22Rv1 (cell line): Measurements from ENCODE around the gene TNFAIP2.

Source experiments
- H3K27ac ChIP-seq: fragments of 450-650 bp; 2 replicates; pipeline ENCODE4 v1.5.1; 2017
- CTCF ChIP-seq: fragments of 450-650 bp; IDR thresholded peaks from 2 replicates; pipeline ENCODE4 v1.5.1; 2017; ENCODE audit warnings: mild to moderate bottlenecking
- ZFX ChIP-seq: fragments of 450-650 bp; IDR thresholded peaks from 2 replicates; pipeline ENCODE4 v1.6.1; 2017; ENCODE audit warnings: antibody characterized with exemption, borderline replicate concordance

TNFAIP2 gene

GRCh38 chr14:103090481-103091020 is 32.7 kb upstream of the TNFAIP2 start:
- TF ChIP-seq ZFX (no peak), CTCF (no peak)
- no peak overlapping the region for H3K27ac ChIP-seq

- TF ChIP-seq CTCF (peak; percentile 34; the same call in 1 of the 2 replicates), ZFX (no peak)
- H3K27ac ChIP-seq: no peak overlapping the region
Measured at GRCh38 chr14:103091041-103091882, 32.0 kb upstream of the TNFAIP2 start.

- TF ChIP-seq ZFX: no peak
- TF ChIP-seq CTCF: no peak
- no peak overlapping the region for H3K27ac ChIP-seq
Measured at GRCh38 chr14:103091883-103092222, 31.4 kb upstream of the TNFAIP2 start.

- H3K27ac ChIP-seq: no peak overlapping the region
- TF ChIP-seq CTCF (no peak), ZFX (no peak)
Measured at GRCh38 chr14:103093856-103094405, 29.3 kb upstream of the TNFAIP2 start.

- H3K27ac ChIP-seq: no peak within 1 kb of the TSS
- TF ChIP-seq CTCF: no peak
- TF ChIP-seq ZFX: no peak
Measured at GRCh38 chr14:103094406-103095209, 28.7 kb upstream of the TNFAIP2 start, which contains the start of gene EXOC3L4. Gene EXOC3L4, plus strand, starts transcription at chr14:103094725. Its CDS starts 5,495 bp downstream, at chr14:103100220.

GRCh38 chr14:103095210-103095778 is 28.0 kb upstream of the TNFAIP2 start:
- TF ChIP-seq ZFX: no peak
- no peak for TF ChIP-seq CTCF
- no peak overlapping the region for H3K27ac ChIP-seq
